Measurements from ENCODE around the gene LZTR1.
A peak's percentile ranks its signal among the peaks of the same experiment; 100 is the strongest.
"Not testable (repeated sequence)": the region's sequence is repeated elsewhere in the genome, so short reads cannot be mapped to it uniquely, and the experiment has no call there.

Gene LZTR1

GRCh38 chr22:20998411-20999336 lies 16.6 kb downstream of the LZTR1 start:
- no peak for DNase-seq

GRCh38 chr22:20999350-21000206 lies 17.5 kb downstream of the LZTR1 start:
- DNase-seq: no peak

- DNase-seq: no peak
Observed at GRCh38 chr22:21000207-21000986, 18.3 kb downstream of the LZTR1 start.

GRCh38 chr22:21000987-21001600 lies 19.0 kb downstream of the LZTR1 start:
- no peak for DNase-seq

GRCh38 chr22:21001601-21002325 lies 19.7 kb downstream of the LZTR1 start, which contains the start of gene THAP7:
Gene THAP7 (minus strand): TSS chr22:21002118. CDS start chr22:21001911, 207 bp downstream.
- peak; percentile 96 for DNase-seq

GRCh38 chr22:21003782-21004181 lies 21.7 kb downstream of the LZTR1 start:
- DNase-seq: no peak

- not testable (repeated sequence) for DNase-seq
Observed at GRCh38 chr22:21009208-21009607, 27.1 kb downstream of the LZTR1 start.

- no peak for DNase-seq
Observed at GRCh38 chr22:21009638-21010425, 27.7 kb downstream of the LZTR1 start.

- no peak for DNase-seq
Observed at GRCh38 chr22:21010426-21011113, 28.5 kb downstream of the LZTR1 start.

- no peak for DNase-seq
Observed at GRCh38 chr22:21012446-21013407, 30.6 kb downstream of the LZTR1 start.

- no peak for DNase-seq
Observed at GRCh38 chr22:21013657-21014201, 31.6 kb downstream of the LZTR1 start.

GRCh38 chr22:21014202-21014725 lies 32.2 kb downstream of the LZTR1 start:
- peak; percentile 84 for DNase-seq

- no peak for DNase-seq
Observed at GRCh38 chr22:21014726-21015465, 32.8 kb downstream of the LZTR1 start, which contains the start of gene P2RX6. Gene P2RX6 (plus strand): TSS chr22:21015165. CDS start chr22:21015175, 10 bp downstream.

GRCh38 chr22:21015466-21016006 lies 33.4 kb downstream of the LZTR1 start:
- no peak for DNase-seq

GRCh38 chr22:21016644-21017420 lies 34.7 kb downstream of the LZTR1 start:
- no peak for DNase-seq

- no peak for DNase-seq
Observed at GRCh38 chr22:21018314-21018713, 36.2 kb downstream of the LZTR1 start.

Measured in central memory CD4-positive, alpha-beta T cell (primary cell).